Epithelial cell of prostate (primary cell): Measurements from ENCODE around the gene OR2L8.
"Not testable (repeated sequence)": the region's sequence is repeated elsewhere in the genome, so short reads cannot be mapped to it uniquely, and the experiment has no call there.

ENCODE experiments used
- DNase-seq: peaks from one replicate; pipeline ENCODE4 v3.0.0-alpha.2; 2011; ENCODE audit warnings: low read depth, low spot score
- H3K27ac ChIP-seq: fragments of 450-650 bp; 2 replicates; pipeline ENCODE4 v1.5.1; 2017; ENCODE audit warnings: mild to moderate bottlenecking

OR2L8 gene

DNA sequence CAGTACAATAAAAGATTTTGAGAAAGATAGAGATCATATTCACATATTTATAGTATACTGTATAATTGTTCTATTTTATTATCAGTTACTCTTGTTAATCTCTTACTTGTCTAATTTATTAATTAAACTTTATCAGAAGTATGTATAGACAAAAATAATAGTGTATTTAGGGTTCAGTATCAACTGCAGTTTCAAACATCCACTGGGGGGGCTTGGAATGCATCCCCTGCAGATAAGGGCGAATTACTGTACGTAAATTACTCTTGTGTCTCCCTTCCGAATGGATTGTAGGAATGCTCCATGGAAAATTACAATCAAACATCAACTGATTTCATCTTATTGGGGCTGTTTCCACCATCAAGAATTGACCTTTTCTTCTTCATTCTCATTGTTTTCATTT, at the start of gene OR2L8:
TSS of gene OR2L8 (plus strand) at position 301 of the 400 bp plus-strand sequence. CDS start at position 301, 0 bp downstream.
- no peak within 1 kb of the TSS for H3K27ac ChIP-seq
- no peak for DNase-seq

GRCh38 chr1:247904122-247904521, 44.5 kb upstream of the OR2L8 start:
- DNase-seq = no peak
- H3K27ac ChIP-seq = no peak overlapping the region

GRCh38 chr1:247905181-247905580, 43.5 kb upstream of the OR2L8 start:
- no peak for DNase-seq
- H3K27ac ChIP-seq = no peak overlapping the region

GRCh38 chr1:247905910-247906503, 42.7 kb upstream of the OR2L8 start:
- no peak overlapping the region for H3K27ac ChIP-seq
- no peak for DNase-seq

DNA sequence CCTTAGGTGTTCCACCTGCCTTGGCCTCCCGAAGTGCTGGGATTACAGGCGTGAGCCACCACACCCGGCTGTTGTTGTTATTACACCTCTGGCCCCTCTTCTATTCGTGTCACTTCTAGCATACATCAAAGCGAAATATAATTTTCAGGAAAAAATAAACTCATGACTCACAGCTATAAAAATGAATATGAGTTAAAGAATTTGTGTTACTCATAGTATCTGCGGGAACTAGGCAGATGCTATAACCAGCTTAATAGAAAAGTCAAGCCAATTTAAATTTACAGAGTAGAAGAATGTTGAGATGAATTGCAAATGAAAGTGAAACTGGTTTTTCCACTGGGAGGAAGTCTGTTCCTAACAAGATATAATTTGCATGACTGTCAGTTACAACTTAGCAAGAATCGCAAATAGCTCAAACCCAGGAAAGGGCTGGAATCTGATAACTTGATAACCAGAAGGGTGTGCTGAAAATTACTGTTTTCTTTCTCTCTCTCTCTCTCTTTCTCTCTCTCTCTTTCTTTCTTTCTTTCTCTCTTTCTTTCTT, 42.1 kb upstream of the OR2L8 start:
- peak; percentile 29 for DNase-seq
- H3K27ac ChIP-seq = no peak overlapping the region

DNA sequence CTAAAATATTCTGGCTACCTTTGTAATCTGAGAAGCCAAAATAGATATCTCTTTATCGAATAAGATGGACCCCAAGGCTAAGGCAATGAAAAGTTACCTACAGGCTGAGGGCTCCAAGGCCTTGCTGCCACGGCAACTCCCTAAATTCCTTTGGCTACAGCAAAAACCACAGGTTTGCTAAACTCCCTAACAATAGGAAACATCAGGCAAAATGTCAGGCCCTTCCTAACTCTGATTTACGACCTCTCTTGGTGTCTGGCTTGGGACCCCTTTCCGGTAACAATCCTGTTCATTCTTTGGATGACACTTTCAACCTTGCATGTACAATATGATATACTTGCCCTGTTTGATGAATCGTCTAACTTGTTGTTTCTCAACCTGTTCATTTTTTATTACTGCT, 39.9 kb upstream of the OR2L8 start:
- no peak for DNase-seq
- H3K27ac ChIP-seq = no peak overlapping the region

DNA sequence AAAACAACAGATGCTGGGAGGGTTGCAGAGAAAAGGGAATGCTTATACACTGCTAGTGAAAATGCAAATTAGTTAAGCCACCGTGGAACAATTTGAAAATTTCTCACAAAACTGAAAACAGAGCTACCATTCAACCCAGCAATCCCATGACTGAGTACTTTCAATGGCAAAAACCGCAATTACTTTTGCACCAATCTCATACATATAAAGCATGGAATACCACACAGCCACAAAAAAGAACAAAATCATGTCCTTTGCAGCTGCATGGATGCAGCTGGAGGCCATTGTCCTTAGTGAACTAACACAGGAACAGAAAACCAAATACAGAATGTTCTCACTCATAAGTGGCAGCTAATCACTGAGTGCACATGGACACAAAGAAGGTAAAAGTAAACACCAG, 34.9 kb upstream of the OR2L8 start:
- no peak overlapping the region for H3K27ac ChIP-seq
- no peak for DNase-seq

GRCh38 chr1:247914941-247915662, 33.6 kb upstream of the OR2L8 start:
- no peak for DNase-seq

DNA sequence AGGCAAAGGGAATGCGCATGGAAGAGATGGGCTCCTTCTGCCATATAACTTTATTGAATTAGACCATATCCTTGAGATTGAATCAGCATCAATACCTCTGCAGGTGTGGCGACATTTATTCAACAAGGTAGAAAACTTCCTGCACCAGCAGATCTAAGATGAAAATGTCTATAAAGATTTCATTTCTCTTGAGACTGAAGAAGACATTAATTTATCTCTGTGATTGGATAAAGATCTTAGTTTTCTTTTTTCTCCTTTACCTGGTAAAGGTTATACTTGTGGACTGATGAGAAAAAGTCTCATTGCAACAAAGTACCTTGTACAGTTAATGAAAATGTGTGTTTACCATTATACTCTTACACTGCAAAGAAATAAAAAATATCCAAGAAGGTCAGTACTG, 28.7 kb upstream of the OR2L8 start, which contains the start of gene OR2T8:
TSS of gene OR2T8 (plus strand) at position 301 of the 400 bp plus-strand sequence. CDS start 766 bp downstream, outside the sequence.
- H3K27ac ChIP-seq = no peak within 1 kb of the TSS
- DNase-seq = no peak

More at GRCh38 chr1:247914941-247915662, 33.6 kb upstream of the OR2L8 start:
- H3K27ac ChIP-seq = no peak overlapping the region

DNA sequence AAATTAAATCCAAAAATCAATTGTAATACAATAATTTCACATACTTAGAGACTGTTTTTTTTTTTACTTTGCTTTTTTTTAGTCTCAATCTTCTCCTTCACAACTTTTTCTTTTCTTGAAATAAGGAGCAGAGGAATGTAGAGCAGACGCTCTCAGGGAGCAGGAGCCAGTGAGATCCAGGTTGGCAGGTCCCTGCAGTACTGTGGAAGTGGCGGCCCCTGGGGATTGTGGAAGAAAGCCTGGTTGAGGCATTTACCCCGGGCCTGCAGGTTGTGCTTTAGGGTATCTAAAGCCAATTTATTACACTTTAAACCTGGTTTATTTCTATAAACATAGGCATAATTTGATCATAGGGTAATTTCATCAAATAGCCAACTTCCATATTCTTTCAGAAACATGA, 24.7 kb upstream of the OR2L8 start:
- no peak overlapping the region for H3K27ac ChIP-seq
- DNase-seq = no peak

DNA sequence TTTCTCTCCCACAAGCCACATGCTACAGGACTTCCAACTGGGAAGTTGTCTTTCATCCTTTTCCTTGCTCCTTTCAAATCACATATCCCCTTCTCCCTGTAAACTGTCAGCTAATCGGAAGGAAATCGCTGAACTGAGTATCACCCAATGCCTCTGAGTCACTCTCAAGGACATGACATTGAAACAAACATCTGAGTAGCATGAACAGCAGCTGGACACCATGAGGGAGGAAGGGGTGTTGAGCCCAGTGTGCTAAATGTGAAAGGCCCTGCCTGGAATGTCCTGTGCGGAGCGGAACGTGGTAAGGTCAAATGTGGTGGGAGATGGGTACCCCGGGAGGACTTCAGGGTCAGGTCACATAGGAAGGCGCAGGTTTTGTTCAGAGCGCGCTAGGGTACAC, 23.8 kb upstream of the OR2L8 start, which contains the start of gene OR2AJ1:
TSS of gene OR2AJ1 (plus strand) at position 22 of the 400 bp plus-strand sequence. CDS start 8,880 bp downstream, outside the sequence.
- DNase-seq = no peak

GRCh38 chr1:247933989-247934388, 14.7 kb upstream of the OR2L8 start:
- no peak overlapping the region for H3K27ac ChIP-seq
- no peak for DNase-seq

More for the DNA sequence above, 23.8 kb upstream of the OR2L8 start, which contains the start of gene OR2AJ1:
- no peak within 1 kb of the TSS for H3K27ac ChIP-seq

- DNase-seq = no peak
- H3K27ac ChIP-seq = no peak overlapping the region
These were observed 12.9 kb upstream of the OR2L8 start for GRCh38 chr1:247935781-247936180.

DNA sequence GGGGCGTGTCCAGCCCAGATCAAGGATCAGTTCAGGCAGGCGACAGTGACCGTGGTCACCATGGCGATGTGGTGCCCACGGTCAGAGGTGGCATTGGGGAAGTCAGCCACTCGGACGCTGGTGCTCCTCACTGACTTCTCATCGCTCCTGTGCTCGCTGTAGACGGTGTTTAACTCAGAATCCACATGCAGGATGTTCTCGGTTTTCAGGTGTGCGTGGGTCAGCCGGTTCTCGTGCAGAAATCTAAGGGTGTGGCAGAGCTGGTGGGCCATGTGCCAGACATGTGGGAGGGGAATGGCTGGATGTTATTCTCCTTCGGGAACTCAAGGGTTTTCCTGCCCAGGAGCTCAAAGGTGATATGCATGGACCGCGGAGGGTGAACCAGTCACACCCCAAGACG, 12.2 kb upstream of the OR2L8 start:
- no peak overlapping the region for H3K27ac ChIP-seq
- no peak for DNase-seq

- not testable (repeated sequence) for DNase-seq, H3K27ac ChIP-seq
These were observed 11.5 kb upstream of the OR2L8 start for GRCh38 chr1:247936965-247937734.

DNA sequence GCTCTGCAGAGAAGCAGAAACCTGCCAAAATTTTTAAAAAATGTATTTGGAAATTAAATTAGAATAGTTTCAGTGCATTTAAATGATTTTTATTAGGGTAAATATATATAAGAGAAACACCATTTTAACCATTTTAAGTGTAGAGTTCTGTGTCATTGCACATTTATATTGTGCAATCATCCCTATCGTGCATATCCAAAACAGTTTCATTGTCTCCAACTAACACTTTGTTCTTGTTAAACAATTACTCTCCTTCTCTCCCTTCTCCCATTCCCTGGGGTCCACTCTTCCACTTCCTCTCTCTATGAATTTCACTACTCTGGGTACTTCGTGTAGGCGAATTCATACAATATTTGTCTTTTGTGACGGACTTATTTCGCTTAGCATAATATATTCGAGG, 6.0 kb upstream of the OR2L8 start:
- no peak for DNase-seq

DNA sequence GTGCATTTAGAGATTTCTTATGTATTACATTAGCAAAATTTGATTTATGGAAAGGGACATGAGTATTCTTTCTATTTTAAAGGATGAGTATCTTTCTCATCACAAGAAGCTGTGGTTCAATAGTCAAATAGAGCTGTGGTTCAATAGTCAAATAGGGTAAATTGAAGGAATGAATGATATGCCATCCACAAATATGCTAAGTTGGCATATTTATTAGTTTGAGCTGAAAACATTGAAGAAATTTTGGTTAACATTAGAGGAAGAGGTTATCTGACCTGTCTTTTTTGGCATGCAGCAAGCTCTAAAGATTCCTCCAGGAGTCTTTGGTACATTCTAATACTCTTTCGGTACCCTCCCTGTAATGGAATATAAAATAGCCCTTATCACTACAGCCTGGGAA, 4.8 kb downstream of the OR2L8 start:
- no peak overlapping the region for H3K27ac ChIP-seq
- DNase-seq = no peak

More for the DNA sequence above, 6.0 kb upstream of the OR2L8 start:
- no peak overlapping the region for H3K27ac ChIP-seq

- no peak overlapping the region for H3K27ac ChIP-seq
- no peak for DNase-seq
These were observed 13.1 kb downstream of the OR2L8 start for GRCh38 chr1:247961791-247962190.

DNA sequence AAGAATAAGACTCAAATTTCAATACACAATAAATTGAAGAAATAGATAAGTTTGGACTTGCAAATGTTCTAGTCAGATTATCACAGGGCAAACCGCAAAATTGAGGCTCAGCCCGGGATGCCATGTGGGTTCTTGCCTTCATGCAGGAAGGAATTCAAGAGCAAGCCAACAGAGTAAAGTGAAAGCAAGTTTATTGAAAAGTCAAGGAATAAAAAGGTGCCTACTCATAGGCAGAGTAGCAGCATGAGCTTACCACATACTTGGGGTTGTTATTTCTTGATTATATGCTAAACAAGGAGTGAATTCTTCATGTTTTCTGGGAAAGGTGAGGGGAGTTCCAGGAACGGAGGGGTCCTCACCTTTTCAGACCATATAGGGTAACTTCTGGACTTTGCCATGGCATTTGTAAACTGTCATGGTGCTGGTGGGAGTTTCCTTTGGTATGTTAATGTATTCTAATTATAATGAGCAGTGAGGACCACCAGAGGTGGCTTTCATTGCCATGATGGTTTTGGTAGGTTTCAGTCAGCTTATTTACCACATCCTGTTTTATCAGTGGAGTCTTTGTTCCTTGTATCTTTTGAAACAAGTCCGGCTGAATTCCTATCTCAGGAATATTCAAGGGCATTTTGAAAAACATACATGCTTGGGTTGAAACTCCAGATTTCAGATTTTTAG, 14.4 kb downstream of the OR2L8 start:
- no peak overlapping the region for H3K27ac ChIP-seq
- DNase-seq = no peak

- DNase-seq = no peak
- H3K27ac ChIP-seq = no peak within 1 kb of the TSS
These were observed 16.3 kb downstream of the OR2L8 start, which contains the start of gene OR2AK2 for GRCh38 chr1:247964933-247965332. OR2AK2 (plus strand) TSS chr1:247965233; CDS start chr1:247965377, 144 bp downstream.
